Activated CD8-positive, alpha-beta memory T cell treated with anti-CD3 and anti-CD28 coated beads, Interleukin-2, amount 50 U/mL, for 1 hour (primary cell): Measurements from ENCODE around the gene KRT8.
"Not testable (repeated sequence)": the region's sequence is repeated elsewhere in the genome, so short reads cannot be mapped to it uniquely, and the experiment has no call there.

Experiments used
- DNase-seq: peaks from one replicate; pipeline ENCODE4 v3.0.0-alpha.2; 2020; ENCODE audit errors: extremely low read depth

The KRT8 gene

DNA sequence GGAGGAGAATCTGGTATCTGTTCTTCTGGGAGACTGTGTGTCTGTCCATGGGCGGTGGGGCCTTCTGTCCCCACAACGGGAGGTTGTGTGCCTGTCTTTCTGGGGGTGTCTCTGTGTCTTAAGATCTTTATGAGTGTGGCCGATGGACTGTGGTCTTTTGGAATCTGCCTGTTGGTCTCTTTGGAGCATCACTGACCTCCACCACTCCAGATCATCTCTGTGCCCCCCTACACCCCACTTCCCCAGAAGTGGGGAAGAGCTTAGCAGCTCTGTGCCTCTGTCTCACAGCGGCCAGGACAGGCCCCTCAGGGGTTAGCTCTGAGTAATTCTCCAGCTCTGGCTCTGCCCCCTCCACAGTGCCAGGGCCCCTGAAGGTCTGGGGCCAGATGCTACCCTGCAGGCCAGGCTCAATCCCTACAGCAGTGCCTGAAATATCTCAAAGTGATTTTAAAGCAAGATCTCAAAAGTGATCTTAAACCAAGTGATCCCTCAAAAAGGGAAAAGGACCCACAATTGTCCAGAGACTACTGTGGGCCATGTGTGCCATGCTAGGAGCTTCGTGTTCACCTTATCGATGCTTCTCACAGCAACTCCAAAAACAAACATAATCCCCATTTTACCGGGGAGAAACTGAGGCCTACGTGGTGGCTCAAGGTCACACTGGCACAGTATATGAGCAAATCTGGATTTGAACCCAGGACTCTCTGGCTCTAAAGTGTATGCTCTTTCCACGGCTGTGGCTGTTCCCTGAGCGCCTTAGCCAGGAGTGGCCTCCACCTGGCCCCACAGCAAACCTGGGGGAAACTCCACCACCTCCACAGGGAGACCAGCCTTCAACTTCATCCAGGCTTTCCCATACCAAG is 30.1 kb downstream of the KRT8 start:
- no peak for DNase-seq

DNA sequence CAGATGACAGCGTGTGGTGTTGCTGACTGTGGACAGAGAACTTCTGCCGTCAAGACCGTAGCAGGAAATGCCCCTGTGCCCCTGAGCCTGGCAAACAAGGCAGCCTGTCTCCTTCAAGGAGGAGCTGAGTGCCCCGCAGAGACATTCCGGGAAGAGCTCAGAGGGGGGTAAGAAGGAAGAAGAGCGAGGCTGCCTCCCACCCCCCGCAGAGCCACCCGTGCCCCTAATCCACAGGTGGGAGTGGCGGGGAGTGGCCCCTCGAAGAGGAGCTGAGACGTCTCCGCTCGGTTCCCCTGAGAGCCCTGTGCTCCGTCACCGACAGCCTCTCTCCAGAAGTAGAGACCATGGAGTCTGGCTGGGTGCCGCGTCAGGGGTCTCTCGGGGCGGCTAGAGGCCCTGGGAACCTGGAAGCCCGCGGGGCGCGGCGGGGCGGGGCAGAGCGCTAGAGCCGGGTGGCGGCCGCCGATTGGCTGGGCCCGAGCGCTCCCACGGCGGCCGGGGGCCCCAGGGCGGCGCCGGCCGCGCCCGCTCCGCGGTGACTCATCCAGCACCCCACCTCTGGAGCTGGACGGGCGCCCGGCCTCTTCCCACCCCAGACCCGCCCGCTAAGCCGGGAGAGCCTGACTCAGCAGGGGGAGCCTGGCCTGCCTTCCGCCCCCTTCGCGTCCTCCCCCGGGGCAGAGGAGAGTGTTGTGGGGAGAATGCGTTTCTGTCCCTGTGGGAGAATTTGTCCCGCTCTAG is 30.9 kb downstream of the KRT8 start:
- no peak for DNase-seq

DNA sequence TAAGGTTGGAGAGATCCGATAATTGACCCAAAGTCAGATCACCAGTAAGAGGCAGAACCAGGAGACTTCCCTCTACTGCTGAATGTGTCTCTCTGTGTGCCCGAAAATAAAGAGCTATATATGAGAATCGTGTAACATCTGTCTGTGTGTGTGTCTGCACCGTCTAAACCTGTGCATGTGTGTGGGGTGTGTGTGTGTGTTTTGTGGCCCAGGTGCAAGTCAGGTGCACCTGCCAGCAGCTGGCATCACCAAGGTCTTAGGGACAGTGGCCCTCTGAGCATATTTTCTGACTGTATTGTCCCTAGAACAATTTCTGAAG is 31.4 kb downstream of the KRT8 start:
- no peak for DNase-seq

DNA sequence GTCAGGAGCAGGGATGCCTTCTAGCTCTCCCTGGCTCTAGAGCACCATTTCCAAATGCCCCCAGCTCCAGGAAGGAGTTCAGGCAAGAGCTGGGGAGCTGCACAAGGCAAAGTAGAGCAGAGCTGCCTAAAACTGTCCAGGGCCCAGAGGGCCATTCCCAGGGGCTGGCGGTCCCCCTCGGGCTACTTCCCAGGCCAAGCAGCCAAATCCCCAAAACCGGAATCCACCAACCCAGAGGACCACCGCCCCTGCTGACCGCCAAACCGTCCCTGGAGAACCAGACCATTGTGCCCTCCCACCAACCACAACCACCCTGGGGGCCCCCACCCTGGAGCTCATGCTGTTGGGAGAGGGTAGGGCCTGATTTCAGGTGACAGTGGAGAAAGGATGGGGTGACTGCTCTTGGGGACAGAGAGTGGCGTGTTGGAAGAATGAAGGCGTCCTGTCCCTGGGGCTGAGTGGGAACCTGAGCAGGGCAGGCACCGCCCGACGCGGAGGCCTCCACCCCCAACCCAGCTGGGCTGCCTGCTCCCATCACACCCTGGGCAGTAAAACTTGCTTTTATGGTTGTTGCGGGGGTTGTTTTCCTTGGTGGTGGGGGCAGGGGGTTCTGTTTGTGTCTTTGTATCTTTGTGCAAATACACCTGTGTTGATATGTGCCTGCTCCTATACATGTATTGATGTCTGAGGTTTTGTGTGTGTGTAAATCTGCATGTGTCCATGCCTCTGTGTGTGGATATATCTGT is 32.1 kb downstream of the KRT8 start:
- no peak for DNase-seq

DNA sequence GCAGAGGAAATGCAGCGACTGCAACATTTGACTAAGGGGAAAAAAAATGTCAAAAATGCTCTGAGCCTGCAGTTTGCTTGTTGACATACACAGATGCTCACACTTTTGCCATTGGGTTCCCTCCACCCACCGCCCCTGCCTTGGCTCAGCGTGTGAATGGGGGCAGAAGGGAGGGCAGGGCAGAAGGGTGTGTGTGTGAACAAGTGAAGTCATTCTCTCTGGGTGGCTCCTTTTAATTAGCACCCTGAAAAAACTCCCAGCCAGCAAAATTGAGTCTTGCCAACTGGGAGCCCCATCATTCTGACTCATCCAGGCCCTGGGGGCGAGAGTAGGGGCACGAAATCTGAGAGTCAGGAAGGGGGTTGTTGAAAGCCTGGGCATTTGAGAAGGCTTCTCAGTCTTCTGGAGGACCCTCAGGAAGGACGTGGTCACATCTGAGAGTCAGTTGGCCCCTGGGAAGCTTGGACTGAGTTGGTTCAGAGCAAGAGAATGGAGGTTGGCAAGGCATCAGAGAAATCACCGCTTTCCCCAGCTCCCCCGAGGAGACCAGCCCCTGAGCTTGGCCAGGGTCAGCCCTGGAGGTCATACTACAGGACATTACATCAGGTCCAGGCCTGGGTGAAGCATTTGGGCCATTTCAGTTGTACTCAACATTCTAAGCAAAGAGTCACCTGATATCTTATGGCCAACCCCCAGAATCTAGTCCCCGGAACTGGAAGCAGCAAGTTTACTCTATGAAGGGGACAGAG is 33.4 kb downstream of the KRT8 start:
- no peak for DNase-seq

DNA sequence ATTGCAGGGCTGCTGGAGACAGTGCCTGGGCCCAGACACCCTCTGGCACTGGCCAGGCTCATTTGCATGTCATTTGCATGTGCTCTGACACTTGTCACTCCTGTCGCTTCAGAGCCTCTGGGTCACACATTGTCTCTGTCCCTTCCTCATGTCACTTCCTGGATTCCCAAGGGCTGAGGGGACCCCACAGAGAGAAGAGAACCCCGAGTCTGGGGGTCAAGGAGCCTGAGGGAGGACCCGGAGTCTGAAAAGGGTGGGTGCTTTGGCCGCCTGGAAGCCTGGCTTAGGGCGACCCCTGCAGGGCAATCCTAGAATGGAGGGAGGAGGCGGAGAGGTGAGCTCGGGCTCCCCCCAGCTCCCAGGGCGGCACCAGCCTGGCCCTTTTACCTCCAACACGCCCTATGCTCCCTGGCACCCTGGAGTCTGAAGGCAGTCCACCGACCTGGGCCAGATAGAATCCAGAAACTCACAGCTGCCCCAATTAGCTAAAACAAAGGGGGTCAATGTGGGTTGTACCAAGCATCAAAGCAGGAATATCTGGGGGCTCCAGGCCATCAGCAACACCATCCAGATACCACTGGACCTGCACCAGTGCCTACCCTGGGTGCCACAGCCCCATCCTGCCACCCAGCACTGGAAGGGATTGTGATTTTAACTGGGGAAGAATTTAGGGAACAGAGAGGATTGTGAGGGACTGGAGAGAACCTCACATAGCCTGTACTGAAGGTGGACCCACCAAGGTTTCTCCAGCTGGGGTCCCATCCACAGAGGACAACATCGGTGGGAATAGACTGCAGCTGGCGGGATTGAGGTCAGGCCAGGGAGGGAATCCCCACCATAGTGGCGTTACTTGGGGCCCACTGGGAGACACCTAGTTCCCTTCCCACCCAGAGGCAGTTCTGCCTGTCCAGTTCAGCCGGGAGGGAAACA is 34.2 kb downstream of the KRT8 start:
- peak; percentile 47 for DNase-seq

DNA sequence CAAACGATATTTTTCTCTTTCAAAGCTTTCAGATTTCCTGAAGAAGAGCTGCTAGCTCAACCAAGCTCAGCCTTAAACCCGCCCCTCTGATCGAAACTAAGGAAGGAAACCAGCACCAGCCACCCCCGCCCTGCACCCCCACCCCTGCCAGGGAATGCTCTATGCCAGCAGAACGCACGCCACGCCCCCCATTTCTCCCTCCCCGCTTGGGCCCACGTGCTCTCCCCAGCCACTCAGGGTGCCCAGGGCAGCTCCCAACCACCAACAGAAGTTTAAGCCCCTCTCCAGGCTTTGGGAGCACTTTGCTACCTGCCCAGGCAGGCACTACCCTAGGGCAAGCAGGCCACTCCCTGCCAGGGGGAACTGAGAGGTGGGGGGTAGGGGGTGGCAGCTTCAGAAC is 37.2 kb downstream of the KRT8 start:
- DNase-seq, result no peak

DNA sequence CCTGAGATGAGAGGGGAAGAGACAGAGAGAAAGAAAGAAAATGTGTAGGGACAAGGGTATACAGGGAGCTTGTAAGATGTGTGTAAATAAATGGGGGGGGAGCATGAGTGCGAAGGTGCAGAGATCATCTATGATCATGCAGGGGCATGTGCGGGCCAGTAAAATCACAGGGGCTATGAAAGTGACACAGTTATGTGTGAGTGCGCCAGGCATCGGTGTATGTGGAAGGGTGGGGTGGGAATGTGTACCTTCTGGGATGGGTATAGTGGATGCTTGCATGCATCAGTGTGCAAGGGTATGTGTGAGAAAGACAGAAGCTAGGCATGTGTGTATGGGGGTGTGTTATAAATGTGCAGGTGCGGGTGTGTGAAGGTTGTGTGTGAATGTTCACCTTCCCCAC is 37.7 kb downstream of the KRT8 start:
- no peak for DNase-seq

DNA sequence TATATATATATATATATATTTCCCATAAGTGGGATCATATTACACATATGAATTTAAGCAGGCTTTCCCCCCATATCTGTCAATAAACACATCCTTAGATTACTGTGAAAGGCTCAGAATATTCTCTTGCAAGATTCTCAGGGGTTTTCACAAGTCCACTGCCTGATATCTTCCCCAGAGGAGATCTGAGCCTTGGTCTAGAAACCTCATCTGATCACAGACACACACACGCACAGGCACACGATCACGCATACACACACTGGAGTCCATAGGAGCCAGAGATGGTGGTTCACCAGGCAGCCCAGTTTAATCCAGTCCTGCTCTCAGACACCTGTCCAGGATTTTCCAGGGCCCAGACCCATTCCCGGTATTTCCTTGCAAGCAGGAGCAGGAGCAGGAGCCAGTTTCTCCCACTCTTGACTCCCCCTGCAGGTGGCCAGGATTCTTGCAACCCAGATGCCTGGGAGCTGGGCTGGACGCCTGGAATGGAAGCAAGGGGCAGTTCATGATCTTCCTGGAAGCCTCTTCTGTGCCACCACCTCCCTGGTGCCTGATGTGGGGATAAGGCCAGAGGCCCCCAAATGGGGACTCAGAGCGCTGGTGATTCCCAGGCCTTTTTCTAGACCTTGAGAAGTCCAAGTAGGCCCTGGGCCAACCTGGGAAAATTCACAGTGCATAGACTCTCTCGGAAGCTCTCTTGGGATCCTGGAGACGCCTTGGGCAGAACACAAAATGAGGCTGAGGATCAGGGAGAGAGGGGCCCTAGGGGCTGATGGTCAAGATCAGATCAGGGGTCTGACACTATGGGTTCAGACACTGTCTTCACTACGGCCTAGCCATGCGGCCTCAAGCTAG is 39.6 kb downstream of the KRT8 start:
- DNase-seq, result no peak

DNA sequence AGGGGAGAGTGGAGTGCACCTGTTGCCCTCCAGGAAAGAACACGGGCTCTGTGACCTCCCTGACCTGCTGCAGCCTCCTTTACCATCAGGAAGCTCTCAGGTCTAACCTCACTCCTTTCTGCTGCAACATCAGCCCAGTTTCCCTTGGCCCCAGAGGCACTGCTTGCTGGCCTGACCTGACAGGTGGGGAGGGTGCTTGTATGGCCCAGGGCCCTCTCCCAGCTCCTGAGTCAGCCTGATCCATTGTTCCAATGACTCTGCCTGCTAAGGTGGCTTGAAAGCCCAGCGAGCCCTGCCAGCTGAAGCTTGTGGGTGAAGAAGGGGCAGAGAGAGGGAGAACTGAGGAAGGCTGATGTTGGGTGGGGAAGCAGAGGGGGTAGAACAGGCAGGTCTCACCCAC is 42.9 kb downstream of the KRT8 start:
- DNase-seq, result no peak

DNA sequence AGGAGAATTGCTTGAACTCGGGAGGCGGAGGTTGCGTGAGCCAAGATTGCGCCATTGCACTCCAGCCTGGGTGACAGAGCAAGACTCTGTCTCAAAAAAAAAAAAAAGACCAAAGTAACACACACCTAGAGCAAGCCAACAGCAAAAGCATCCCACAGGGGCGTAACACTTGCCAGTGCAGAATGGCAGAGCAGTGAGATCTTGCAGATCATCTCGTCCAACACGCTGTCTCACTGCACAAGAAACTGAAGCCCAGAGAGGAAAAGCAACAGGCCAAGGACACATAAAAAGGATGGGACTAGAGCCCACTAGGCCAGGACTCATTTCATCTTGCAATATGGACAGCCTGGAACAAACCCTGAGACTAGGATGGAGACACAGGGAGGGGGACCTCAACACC is 43.4 kb downstream of the KRT8 start:
- DNase-seq, result no peak

DNA sequence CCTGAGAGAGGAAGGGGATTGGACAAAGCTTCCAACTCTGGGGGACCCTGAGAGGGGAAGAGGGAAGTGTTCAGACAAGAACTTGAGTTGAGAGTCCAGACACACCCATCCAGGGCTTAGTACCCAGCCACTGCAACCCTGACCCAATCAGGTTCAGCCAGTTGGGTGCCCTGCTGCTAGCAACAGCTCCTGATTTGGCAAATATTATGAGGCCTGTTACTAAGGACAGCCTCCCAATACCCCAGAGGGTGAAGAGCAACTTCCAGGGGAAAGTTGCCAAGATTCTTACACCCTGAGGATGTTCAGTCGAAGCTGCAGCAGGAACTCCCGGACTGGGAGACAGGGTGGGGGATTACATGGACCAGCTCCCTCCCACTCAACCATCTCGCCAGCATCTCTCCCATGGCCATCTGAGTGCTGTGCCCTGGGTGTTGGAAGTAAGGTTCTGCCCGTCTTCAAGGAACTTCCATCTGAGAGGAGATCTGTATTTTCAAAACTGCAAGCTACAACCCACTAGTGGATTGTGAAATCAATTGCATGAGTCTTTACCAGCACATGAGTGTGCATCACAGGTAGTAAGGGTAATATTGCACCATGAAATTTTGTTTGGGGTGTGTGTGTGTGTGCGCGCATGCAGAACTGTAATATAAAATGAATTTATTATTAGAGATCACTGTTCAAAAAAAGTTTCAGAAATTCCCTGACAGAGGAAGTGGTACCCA is 44.6 kb downstream of the KRT8 start:
- no peak for DNase-seq

DNA sequence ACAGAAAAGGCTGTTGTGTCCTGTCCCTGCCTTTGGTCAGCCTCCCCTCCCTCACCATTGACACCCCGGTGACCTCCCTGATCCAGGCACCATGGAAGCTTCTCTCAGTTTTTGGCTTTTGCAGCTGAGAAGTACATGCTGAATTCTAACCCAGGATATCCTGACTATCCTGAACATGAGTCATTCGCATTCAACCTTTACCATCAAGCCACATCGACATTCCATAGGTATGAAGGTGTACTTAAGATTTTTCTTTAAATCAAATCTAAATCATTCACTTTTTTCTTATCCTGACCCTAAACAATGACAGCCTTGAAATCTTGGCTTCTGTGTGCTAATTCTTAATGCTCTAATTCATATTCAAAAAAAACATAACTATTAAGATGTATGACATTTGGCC is 47.4 kb downstream of the KRT8 start:
- DNase-seq, result no peak

DNA sequence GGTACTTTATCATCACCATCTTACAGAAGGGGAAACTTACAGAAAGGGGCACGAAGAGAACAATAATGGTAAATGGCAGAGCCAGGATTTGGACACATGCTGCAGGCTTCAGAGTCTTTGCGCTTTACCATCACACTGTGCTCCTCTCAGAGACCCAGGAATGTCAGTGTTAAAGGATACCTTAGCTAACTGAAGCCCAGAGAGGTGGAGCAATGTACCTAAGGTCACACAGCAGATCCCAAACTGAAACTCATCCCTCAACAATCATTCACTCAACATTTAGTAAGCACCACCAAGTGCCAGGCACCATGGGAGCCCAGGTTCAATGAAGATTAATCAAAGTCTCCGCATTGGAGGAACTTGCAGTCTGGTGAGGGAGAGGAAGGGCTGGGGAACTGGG is 48.1 kb downstream of the KRT8 start:
- DNase-seq, result no peak

DNA sequence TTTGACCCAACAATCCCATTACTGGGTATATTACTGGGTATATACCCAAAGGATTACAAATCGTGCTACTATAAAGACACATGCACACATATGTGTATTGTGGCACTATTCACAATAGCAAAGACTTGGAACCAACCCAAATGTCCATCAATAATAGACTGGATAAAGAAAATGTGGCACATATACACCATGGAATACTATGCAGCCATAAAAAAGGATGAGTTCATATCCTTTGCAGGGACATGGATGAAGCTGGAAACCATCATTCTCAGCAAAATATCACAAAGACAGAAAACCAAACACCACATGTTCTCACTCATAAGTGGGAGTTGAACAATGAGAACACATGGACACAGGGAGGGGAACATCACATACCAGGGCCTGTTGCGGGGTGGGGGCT is 48.8 kb downstream of the KRT8 start:
- not testable (repeated sequence) for DNase-seq

DNA sequence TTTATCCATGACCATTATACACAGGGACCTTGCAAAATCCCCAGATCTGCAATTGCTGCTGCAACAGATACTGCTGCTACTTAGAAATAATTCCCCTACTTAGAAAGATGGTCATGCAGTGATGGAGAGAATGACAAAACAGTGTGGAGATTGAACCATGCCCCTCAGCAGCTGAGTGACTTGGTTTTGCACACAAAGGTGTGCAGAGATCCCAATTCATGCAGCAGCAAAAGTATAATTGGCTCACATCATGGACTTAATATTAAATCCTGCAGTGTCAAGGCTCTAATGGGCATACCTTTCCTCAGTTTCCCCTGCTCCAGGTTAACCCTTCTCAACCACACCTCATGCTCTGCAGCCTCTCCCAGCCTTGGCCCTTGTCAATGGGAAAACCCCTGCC is 53.1 kb downstream of the KRT8 start:
- DNase-seq, result no peak

DNA sequence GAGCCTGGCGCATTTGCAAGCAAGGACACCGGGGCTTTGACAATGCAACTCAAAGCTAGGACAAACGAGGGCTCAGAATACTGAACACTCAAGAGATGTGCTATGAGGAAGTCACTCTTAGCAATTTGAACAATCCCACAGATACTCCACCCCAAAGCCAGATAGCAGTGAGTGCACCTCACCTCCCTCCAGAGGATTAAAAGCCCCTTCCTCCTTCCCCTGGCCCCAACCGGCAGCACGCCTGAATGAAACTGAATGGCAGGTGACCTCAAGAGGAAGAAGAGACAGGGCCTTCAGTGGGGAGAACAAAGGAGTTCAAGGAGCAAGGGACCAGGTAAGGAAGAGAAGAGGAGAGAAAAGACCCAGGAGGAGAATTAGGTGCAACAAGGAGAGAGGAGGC is 54.2 kb downstream of the KRT8 start:
- DNase-seq, result no peak

DNA sequence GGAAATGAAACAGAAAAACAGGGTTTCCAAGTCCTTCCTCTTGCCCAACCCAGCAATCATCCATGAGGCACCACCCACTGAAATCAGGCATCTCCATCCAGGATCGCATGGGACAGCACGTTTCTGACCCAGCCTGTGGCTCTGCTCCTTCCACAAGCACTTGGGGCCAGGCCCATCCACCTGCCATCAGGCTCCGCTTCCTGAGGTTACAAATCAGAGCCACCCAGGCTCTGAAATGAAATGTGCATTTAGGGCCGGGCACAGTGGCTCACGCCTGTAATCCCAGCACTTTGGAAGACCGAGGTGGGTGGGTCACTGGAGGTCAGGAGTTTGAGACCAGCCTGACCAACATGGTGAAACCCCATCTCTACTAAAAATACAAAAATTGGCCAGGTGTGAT is 55.4 kb downstream of the KRT8 start:
- no peak for DNase-seq

DNA sequence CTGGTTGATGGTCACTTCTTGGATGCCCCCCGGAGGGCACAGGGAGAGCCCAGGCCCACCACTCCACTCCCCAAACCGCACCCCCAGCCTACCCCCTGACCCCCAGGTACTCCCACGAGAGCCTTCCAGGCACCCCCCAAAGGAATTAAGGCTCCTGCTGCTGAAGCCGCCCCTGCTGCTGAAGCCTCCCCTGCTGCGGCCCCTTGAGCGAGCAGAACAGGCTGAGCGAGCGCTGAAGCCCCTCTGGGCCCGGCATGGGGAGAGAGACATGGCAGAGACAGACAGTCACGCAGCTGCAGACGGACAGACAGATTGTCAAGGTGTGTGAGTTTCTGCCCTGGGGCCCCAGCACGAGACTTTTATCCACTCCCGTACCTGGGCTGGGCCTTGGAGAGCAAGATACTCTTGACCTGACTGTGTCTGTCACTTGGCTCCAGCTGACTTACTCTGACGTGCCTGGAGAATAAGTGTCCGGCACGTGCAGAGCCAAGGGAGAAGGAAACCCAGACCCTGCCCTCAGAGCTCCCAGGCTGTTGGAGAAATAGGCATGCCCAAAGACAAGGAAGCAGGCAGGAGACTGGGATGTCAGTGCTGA is 56.1 kb downstream of the KRT8 start, which contains the start of gene KRT78:
Gene KRT78, minus strand, starts transcription at position 334 of the 595 bp plus-strand sequence. Its CDS starts 64 bp downstream, at position 270.
- DNase-seq, result no peak
